ENCODE measurements around the gene AGBL3. TPM values are rescaled to one million over a fixed set of nuclear protein-coding genes. Genes with fewer than 3 reads are reported as not detected.

The AGBL3 gene
- polyA plus RNA-seq (2011; rRNA removed) (4.2 and 4.3 TPM in 2 replicates), polyA plus RNA-seq (2017; fragmentation: RNase III; extraction: RNeasy Plus Mini Kit Qiagen cat#74134 plus additional on column Dnase treatment) (2.2 to 3.7 TPM (median 2.7 TPM) in 3 replicates), polyA minus RNA-seq (2011; rRNA and poly(A)+ RNA removed) (1.2 and 1.3 TPM in 2 replicates)
- polyA plus RNA-seq (2012; cell fraction: cytosol; rRNA removed) = 1.4 and 1.5 TPM in 2 replicates
- 0.52 and 0.84 TPM in 2 replicates for polyA plus RNA-seq (2012; cell fraction: nucleus; rRNA removed)

- CTCF ChIA-PET = interaction anchor here (0.6 to 2.8 kb wide), 36 partner anchors 9 to 379 kb away, joined by 3 to 17 read pairs (median 3); partner anchors contain the start of genes BPGM and CYREN
- POLR2A ChIA-PET = interaction anchor here (1.4 to 2.1 kb wide), 4 partner anchors 15 to 184 kb away, joined by 3 to 12 read pairs (median 8); partner anchors contain the start of genes CYREN and TMEM140
- Histone ChIP-seq H3K4me1 (peaks cover 33% of the 10 kb centered on the region), H3K4me3 (peak within 1 kb of the TSS; percentile 82), H3K27ac (peak within 1 kb of the TSS; percentile 88 to 94), H3K4me2 (peak within 1 kb of the TSS; percentile 82), H3K9me3 (no peaks in the 10 kb centered on the region)
- peak; percentile 28 for FAIRE-seq
- under 1% methylated on average over 21 of the region's 70 CpGs for WGBS (ENCODE audit: missing lambda C conversion rate)
- ATAC-seq = peak; percentile 99
- DNase-seq (ENCODE audit: low read depth in 1 of 2, low spot score in 1 of 2) = peak; percentile 96 to 97
- TF ChIP-seq TP53 (CRISPR knock-in tag; IDR thresholded peaks at IDR 0.05) = no peak
- no peak for TF ChIP-seq RNF2 (IDR thresholded peaks at IDR 0.05; ENCODE audit: borderline replicate concordance, low read depth)
- no peak for TF ChIP-seq NFE2L2 (conservative IDR thresholded peaks at IDR 0.05; ENCODE audit: low read length)
- TF ChIP-seq ZSCAN20 (CRISPR knock-in tag; IDR thresholded peaks at IDR 0.05) = no peak
- TF ChIP-seq REST (IDR thresholded peaks at IDR 0.05) = peak; percentile 94
- TF ChIP-seq, protein P1, sequence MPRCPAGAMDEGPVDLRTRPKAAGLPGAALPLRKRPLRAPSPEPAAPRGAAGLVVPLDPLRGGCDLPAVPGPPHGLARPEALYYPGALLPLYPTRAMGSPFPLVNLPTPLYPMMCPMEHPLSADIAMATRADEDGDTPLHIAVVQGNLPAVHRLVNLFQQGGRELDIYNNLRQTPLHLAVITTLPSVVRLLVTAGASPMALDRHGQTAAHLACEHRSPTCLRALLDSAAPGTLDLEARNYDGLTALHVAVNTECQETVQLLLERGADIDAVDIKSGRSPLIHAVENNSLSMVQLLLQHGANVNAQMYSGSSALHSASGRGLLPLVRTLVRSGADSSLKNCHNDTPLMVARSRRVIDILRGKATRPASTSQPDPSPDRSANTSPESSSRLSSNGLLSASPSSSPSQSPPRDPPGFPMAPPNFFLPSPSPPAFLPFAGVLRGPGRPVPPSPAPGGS (IDR thresholded peaks at IDR 0.05) = peak; percentile 83; the same call in 2 of the 3 replicates
- TF ChIP-seq MAZ (IDR thresholded peaks at IDR 0.05; ENCODE audit: borderline replicate concordance, low read depth, low read length) = no peak
- no peak for TF ChIP-seq ESRRA (IDR thresholded peaks at IDR 0.05; ENCODE audit: borderline replicate concordance, low read length)
- TF ChIP-seq POLR2A (IDR thresholded peaks at IDR 0.05; ENCODE audit: low read length) = peak; percentile 62
- TF ChIP-seq RFX5 (IDR thresholded peaks at IDR 0.05) = peak; percentile 41; the same call in 1 of the 2 replicates
- TF ChIP-seq HEYL (CRISPR knock-in tag; IDR thresholded peaks at IDR 0.05) = 0 out of 2 replicates have a peak, but pooled peaks have one; percentile 44
- TF ChIP-seq, protein P2, sequence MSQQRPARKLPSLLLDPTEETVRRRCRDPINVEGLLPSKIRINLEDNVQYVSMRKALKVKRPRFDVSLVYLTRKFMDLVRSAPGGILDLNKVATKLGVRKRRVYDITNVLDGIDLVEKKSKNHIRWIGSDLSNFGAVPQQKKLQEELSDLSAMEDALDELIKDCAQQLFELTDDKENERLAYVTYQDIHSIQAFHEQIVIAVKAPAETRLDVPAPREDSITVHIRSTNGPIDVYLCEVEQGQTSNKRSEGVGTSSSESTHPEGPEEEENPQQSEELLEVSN (IDR thresholded peaks at IDR 0.05; ENCODE audit: borderline replicate concordance, low read depth) = peak; percentile 99
- TF ChIP-seq JUN (IDR thresholded peaks at IDR 0.05) = peak; percentile 74 to 91; a peak in 4 of 5 replicates
- no peak for TF ChIP-seq TFCP2L1 (CRISPR knock-in tag; IDR thresholded peaks at IDR 0.05)
- TF ChIP-seq RARB (CRISPR knock-in tag; IDR thresholded peaks at IDR 0.05) = no peak
- TF ChIP-seq SMC3 (IDR thresholded peaks at IDR 0.05) = peak; percentile 71
- TF ChIP-seq, protein P3, sequence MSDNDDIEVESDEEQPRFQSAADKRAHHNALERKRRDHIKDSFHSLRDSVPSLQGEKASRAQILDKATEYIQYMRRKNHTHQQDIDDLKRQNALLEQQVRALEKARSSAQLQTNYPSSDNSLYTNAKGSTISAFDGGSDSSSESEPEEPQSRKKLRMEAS (IDR thresholded peaks at IDR 0.05) = peak; percentile 98
- no peak for TF ChIP-seq MAFK (IDR thresholded peaks at IDR 0.05; ENCODE audit: partially characterized antibody)
- TF ChIP-seq PHF8 (IDR thresholded peaks at IDR 0.05; ENCODE audit: borderline replicate concordance, low read depth) = peak; percentile 86
- TF ChIP-seq HOXB13 (CRISPR knock-in tag; IDR thresholded peaks at IDR 0.05; ENCODE audit: low read depth) = no peak
- TF ChIP-seq JUNB (IDR thresholded peaks at IDR 0.05) = no peak
- TF ChIP-seq, protein P4, sequence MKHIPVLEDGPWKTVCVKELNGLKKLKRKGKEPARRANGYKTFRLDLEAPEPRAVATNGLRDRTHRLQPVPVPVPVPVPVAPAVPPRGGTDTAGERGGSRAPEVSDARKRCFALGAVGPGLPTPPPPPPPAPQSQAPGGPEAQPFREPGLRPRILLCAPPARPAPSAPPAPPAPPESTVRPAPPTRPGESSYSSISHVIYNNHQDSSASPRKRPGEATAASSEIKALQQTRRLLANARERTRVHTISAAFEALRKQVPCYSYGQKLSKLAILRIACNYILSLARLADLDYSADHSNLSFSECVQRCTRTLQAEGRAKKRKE (CRISPR knock-in tag; IDR thresholded peaks at IDR 0.05; ENCODE audit: low read depth) = 0 out of 2 replicates have a peak, but pooled peaks have one; percentile 43
- 0 out of 2 replicates have a peak, but pooled peaks have one; percentile 2 for TF ChIP-seq FOXS1 (CRISPR knock-in tag; IDR thresholded peaks at IDR 0.05)
- TF ChIP-seq KDM5A (IDR thresholded peaks at IDR 0.05) = peak; percentile 51
- peak; percentile 33; the same call in 1 of the 2 replicates for TF ChIP-seq MYC (IDR thresholded peaks at IDR 0.05; ENCODE audit: borderline replicate concordance, low read length)
- no peak for TF ChIP-seq ZC3H11A (IDR thresholded peaks at IDR 0.05)
- 0 out of 2 replicates have a peak, but pooled peaks have one; percentile 56 for TF ChIP-seq HOXB5 (CRISPR knock-in tag; IDR thresholded peaks at IDR 0.05)
- TF ChIP-seq RCOR1 (IDR thresholded peaks at IDR 0.05; ENCODE audit: low read depth, low read length) = no peak
- no peak for TF ChIP-seq KDM1A (IDR thresholded peaks at IDR 0.05; ENCODE audit: low read depth)
- peak; percentile 96 for TF ChIP-seq CHD2 (IDR thresholded peaks at IDR 0.05; ENCODE audit: low read length, partially characterized antibody)
- TF ChIP-seq POLR2AphosphoS2 (conservative IDR thresholded peaks at IDR 0.05; ENCODE audit: low read length) = no peak
- no peak for TF ChIP-seq HOXA7 (CRISPR knock-in tag; IDR thresholded peaks at IDR 0.05)
- no peak for TF ChIP-seq SREBF2 (IDR thresholded peaks at IDR 0.05)
Observed at GRCh38 chr7:134986363-134987251, at the start of gene AGBL3. Gene AGBL3, plus strand, starts transcription at chr7:134986508. Its CDS starts 1,426 bp downstream, at chr7:134987934.
